Muscle of back (tissue), 11 donors: ENCODE results near the gene ZSCAN29. TPM values are rescaled to one million over a fixed set of nuclear protein-coding genes. Genes with fewer than 3 reads are reported as not detected.
A peak's percentile ranks its signal among the peaks of the same experiment; 100 is the strongest.

Experiments
- DNase-seq, 3 donors: peaks; one replicate each; pipeline versions ENCODE4 v3.0.0 to v3.0.0-alpha.2; 2013
- polyA plus RNA-seq, 10 donors: library from polyadenylated mRNA; unstranded; fragments of 120-200 nt; gene quantifications; one replicate each; pipeline ENCODE4 v1.2.1, GENCODE V29; 2013; ENCODE audit not compliant: insufficient read length in 10 of 10

ZSCAN29 gene
- polyA plus RNA-seq, 10 donors, result 11.9 to 18.3 (median 15.1) TPM

DNA sequence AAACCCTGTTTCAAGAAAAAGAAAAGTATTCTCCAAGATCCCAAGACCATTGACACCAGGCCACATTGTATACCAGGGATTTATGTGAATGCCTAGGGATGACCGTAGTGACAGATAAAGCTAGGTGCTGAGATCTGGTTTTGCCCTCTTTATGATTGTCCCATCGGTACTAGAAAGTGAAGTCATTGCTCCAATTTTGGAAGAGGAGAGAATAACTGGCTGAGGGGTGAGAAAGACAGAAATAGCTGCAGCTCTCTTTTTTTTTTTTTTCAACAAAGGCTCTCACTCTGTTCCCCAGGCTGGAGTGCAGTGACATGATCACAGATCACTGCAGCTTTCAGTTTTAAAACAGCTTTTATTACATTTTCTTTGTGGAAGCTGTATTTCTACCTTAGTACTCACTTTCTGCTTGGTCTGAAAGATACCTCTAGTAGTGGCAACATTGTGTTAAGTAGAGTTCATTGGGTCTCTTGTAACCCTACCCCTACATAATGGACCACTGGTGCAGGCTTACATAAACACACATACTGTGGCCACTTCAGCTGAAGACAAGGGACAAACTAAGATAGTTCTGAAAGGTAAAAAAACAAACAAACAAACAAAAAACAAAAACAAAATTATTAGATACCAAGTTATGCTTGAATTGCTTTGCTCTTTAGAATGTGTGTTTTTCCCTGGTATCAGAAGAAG, 18.0 kb downstream of the ZSCAN29 start:
- DNase-seq, result no peak

DNA sequence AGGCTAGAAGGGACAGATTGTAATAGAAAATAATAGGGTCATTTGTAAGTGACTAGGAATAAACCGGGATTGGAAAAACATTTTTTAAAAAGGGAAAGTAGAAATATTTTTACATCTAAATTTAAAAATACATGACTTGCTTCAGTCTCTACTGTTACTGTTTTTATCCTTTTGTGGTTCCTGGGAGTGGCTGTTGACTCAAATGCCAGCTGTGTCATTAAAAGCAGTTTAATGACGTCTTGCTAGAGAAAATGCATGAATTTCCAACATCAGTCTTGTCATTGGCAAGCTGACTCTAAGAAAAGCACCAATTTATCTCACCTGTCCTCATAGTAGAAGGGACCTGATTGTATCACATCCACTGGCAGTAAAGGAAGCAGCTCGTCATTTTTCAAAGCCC, 23.7 kb downstream of the ZSCAN29 start:
- no peak for DNase-seq

DNA sequence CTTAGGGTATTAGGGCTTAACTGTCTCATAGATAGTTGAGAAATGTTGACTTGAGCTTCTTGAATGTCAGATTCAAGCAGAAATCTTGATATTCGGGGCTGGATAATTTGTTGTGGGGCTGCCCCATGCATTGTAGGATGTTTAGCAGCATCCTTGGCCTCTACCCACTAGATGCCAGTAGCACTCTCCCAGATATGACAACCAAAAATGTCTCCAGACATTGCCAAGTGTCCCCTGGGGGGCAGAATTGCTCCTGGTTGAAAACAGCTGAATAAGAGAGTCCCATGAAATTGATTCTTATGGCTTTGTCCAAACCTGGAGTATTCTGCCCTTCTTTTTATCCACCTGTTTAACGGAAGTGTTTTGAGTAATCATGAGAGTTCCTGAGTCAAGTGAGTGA, 24.5 kb downstream of the ZSCAN29 start:
- DNase-seq, result no peak

DNA sequence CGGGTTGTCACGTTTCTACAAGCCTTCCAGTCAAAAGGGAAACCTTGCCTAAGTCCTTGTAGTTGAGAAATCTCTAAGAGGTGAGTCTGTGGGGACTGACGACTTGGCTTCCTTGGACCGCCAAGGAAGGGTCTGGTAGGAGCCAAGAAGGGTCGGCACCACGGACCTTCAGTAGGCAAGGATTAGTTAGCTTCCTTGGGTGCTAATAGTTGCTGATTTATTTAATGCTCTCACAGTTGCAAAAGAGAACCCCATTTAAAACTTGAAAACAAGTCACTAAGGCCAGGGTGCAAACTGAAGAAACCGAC, 40.1 kb downstream of the ZSCAN29 start:
- DNase-seq, result no peak

DNA sequence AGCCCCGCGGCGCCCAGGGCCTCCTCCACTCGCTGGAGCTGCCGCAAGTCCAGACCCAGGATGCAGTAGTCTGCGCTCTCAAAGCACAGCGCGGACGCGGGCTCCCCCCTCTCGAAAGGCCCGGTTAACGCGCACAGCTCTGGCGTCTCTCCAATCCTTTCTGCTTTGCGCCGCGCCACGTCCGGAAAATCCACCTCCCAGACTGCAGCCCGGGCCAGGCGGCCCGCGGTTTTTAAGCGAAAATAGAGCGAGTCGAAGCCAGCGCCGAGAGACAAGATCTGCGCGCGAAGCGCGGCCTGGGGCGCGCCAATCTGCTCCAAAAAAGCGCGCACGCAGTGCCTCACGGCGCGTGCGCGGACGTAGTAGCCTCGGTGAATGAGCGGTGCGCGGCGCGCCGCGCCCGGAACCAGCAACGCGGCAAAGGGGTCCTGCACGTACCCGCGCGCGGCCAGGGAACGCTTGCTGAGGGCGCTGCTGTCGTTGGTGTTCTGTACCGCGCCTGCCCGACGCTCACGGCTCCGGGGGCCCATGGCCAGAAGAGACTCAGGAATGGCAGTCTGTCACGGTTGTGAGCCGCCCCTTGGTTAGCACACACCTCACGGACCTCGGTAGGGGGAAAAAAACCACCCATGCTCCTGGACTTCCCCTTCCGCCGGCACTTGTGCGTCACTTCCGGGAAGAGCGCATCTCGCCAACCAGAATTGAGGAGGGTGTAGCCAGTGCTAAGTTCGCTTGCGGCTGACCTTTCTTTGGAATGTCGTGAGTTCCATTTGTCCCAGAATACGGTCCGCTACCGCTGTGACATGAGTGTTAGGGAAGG, 40.7 kb downstream of the ZSCAN29 start, which contains the start of gene LCMT2:
TSS of gene LCMT2 (minus strand) at position 614 of the 820 bp plus-strand sequence. CDS start at position 530, 84 bp downstream.
- peak; percentile 96 to 99 (median 98) for DNase-seq

DNA sequence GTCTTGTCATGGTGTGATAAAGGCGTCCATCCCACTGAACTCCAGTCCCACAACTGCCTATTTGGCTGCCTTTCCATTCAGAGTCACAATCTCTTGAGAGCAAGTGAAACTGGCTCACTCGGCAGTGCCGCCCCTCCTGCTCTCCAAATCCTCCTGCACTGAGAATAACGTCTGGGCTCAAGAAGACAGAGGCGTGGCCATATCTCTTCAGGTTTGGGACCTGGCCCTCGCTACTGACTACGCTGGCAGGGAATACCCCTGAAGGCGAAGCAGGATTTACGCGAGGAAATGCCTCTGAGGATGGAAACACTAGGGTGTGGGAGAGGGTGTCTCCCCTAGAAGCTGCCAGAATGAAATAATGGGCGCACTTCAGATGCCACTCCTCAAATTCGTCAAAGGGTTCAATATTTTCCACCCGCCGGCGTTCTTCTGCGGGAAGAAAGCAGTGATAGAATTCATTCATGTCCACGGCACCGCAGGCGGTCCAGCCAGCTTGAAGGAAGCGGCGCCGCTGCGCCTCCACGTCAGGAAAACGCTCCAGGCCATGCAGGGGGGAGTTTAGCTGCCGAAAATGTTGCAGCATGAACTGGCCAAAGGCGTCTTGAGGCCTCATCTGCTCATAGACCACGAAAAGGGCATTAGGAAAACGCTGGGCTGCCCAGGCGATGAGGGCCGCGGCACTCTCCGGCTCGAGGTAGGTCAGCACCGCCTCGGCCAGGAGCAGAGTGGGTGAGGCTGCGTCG, 41.5 kb downstream of the ZSCAN29 start:
- peak in 1 of 3 donors; percentile 9 for DNase-seq

DNA sequence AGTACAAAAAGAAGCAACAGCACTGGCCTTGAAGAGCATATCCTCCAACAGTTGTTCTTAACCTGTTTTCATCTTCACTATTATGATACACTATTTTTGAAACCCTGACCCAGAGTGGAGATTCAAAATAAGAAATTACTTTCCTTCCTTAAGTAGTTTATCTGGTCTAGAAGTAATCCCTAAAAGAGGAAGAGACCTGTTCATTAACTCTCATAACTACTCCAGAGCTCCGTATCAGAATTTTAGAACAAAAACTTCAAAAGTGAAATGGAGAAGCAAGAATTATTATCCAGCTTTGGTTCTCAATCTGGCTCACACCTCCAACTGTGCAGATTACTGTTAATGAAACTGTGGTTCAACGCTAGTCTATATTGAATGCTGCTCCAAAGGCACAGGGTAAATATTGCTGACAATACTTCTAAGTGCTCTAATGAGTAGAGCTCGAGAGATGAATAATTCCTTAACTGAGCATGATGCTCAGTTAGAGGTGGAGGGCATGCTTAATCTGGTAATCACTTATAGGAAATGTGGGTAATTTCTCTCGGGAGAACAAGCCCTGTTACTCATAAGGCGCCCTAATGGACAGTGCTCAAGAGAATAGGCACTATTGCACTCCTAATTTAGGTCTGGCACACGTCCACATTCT, 45.7 kb downstream of the ZSCAN29 start:
- no peak for DNase-seq

DNA sequence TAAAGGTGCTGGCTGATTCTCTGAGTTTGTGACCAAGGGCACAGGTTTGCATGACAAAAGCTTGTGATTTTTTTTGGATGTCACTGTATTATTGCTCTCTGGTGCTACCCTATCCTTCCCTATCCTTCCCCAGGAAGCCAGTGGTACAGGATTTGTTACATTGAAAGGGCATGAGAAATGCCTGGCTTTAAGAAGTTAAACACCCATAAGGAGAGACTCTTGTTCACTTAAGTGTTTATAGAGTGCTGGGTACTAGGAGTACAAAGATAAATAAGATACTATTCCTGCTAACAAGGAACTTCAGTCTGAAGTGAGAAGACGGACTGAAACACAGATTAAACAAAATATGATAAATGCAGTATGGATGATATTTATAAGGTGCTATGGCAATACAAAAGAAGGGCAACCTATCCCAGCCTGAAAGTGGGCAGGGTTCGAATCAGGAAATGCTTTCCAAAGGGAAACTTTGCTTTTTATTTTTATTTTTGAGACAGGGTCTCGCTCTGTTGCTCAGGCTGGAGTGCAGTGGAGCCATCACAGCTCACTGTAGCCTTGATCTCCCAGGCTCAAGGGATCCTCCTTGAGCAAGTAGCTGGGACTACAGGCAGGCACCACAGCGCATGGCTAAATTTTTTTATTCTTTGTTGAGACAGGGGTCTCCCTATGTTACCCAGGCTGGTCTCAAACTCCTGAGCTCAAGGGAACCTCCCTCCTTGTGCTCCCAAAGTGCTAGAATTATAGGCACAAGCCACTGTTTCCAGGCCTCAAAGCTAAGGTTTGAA, 51.7 kb downstream of the ZSCAN29 start:
- no peak for DNase-seq

DNA sequence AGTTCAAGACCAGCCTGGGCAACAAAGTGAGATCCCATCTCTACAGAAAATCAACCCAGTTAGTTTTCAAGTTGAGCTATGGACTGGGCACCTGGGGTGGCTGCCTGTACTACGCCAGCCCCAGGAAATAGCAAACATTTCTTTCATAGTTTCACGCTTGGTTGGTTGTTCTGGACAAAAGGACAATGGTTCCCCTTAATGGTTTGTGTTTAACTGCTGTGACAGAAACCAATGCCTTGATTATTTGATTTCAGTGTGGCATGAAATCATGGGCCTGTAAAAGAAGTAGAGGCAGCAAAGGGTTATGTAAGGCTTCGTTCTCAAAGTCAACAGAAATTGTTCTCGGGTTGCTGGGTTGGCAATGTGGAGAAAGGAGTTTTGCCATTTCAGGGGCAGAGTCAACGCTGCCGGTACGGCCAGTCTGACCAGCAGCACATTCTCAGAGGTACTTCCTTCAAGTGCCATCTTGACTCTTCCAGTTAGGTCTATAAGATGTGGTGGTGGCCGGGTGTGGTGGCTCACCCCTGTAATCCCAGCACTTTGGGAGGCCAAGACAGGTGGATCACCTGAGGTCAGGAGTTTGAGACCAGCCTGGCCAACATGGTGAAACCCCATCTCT, 53.2 kb downstream of the ZSCAN29 start:
- DNase-seq, result no peak

DNA sequence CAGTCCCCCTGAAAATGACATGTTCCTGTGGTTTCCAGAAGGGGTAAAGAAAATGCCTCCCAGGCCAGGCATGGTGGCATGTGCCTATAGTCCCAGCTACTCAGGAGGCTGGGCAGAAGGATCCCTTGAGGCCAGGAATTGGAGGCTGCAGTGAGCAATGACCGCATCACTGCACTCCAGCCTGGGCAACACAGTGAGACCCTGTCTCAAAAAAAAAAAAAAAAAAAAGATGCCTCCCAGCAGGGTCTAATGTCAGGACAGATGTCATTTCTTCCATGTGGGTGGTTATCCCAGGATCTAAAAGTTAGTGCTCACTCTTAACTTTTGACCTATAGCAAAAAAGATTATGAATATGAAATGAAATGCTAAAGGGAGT, 53.9 kb downstream of the ZSCAN29 start:
- DNase-seq, result no peak

DNA sequence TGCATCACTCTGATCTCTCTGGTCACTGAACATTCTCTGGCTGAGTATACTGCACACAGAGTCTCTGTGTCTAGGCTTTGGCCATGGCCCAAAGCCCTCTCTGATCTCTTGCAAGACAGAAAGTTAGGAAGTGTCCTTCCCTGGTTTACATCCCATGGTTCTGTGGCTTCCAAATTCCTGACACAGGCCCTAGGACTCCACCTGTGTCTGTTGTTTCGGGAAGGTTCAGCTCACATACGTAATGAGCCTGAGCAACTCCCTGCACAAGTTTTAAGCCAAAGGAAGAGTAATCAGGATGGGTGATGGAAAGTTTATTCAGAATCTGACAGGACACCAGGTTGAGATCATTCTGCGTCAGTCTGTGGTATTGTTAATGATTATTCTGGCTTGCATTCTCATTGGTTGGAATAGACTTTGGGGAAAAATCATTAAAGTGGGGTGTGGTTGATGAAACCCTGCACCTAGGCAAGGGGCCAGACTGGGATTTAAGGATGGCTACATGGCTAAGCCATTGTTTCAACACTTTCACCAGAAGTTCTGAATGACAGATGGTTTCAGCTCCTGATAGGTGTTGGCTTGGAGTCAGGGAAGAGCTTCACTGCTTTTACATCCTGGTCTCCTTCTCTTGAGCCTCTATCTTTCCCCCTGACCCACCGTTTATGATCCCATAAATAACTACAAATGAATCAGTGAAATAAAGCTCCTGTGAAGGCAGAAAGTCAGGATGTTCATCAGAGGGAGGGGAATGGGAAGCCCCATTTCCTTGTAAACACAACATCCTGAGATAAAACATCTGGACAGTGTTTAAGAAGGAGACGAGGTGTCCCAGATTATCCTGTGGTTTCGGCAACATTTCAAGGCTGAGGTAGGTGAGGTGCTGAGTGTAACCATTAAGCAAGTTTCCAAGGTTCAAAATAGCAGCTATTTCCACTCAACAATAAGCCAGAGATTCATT, 54.5 kb downstream of the ZSCAN29 start:
- DNase-seq, result peak in 1 of 3 donors; percentile 42

DNA sequence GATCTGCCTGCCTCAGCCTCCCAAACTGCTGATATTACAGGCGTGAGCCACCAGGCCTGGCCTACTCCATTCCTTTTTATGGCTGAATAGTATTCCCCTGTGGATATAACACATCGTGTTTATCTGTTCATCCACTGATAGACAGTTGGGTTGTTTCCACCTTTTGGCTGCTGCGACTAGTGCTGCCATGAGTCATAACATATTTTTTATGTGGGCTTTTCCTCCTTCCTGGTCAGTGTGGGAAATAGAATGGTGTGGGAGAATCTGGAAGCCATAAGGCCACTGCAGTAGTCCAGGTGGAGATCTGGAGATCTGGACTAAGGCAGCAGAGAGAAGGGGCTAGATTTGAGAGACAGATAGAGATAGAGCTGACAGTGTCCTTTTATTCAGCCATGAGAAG, 56.7 kb downstream of the ZSCAN29 start:
- no peak for DNase-seq

DNA sequence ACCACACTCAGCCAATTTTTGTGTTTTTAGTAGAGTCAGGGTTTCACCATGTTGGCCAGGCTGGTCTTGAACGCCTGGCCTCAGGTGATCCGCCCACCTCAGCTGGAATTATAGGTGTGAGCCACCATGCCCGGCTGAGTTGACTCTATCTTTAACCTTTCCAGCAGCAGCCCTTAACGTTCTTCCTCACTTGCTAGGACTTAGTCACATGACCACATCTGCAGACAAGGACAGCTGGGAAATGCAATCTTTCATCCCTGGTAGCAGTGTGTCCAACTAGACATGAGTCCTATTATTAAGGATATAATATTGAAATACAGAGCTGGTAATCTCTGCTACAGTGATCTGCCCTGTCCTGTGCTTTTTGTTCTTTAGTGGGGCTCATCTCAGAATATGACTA, 58.5 kb downstream of the ZSCAN29 start:
- no peak for DNase-seq

Other genes starting within 250 kb of the ZSCAN29 start
- 10 to 100 TPM in 2 of 10 donors, 1 to 10 TPM in 8; 5.5 to 11.0 (median 7.9) TPM for gene TMEM62, start 237.5 kb downstream of the ZSCAN29 start, polyA plus RNA-seq
- gene CCNDBP1, start 185.6 kb downstream of the ZSCAN29 start, polyA plus RNA-seq, result 10 to 100 TPM; 36.2 to 46.0 (median 41.0) TPM
- gene EPB42, start 150.0 kb downstream of the ZSCAN29 start, polyA plus RNA-seq, result 10 to 100 TPM in 1 of 10 donors, 1 to 10 TPM in 9; 1.1 to 13.0 (median 3.1) TPM
- under 1 TPM in 8 of 10 donors, not detected in 2; 0.04 to 0.50 (median 0.25) TPM for gene TGM5, start 104.1 kb downstream of the ZSCAN29 start, polyA plus RNA-seq
- not detected for gene TGM7, start 68.8 kb downstream of the ZSCAN29 start, polyA plus RNA-seq
- gene LCMT2, start 40.5 kb downstream of the ZSCAN29 start, polyA plus RNA-seq, result 1 to 10 TPM; 5.2 to 8.5 (median 7.0) TPM
- 10 to 100 TPM in 8 of 10 donors, 1 to 10 TPM in 2; 9.0 to 17.9 (median 11.9) TPM for gene TUBGCP4, start 58 bp upstream of the ZSCAN29 start, polyA plus RNA-seq
- gene TP53BP1, start 122.1 kb upstream of the ZSCAN29 start, polyA plus RNA-seq, result 10 to 100 TPM; 32.6 to 62.0 (median 42.5) TPM
- gene MAP1A, start 146.6 kb upstream of the ZSCAN29 start, polyA plus RNA-seq, result 10 to 100 TPM; 23.2 to 43.6 (median 34.2) TPM
- gene PPIP5K1, start 219.2 kb upstream of the ZSCAN29 start, polyA plus RNA-seq, result 10 to 100 TPM in 1 of 10 donors, 1 to 10 TPM in 9; 5.3 to 10.5 (median 7.8) TPM
- 1 to 10 TPM in 2 of 10 donors, under 1 TPM in 4, not detected in 4; 0.11 to 1.3 (median 0.24) TPM for gene CKMT1B, start 223.0 kb upstream of the ZSCAN29 start, polyA plus RNA-seq
- gene STRC, start 247.8 kb upstream of the ZSCAN29 start, polyA plus RNA-seq, result under 1 TPM; 0.08 to 0.75 (median 0.27) TPM